IgD-negative memory B cell (primary cell): ENCODE measurements around the gene KL. TPM values are rescaled to one million over a fixed set of nuclear protein-coding genes. Genes with fewer than 3 reads are reported as not detected.

Source experiments
- H3K27ac Mint-ChIP-seq, 3 donors: one replicate each; pipeline ENCODE4 v1.8.0; 2020 to 2022; ENCODE audit warnings: mild to moderate bottlenecking in 3 of 3, mixed read lengths in 3 of 3, moderate library complexity in 1 of 3
- H3K27me3 Mint-ChIP-seq: one replicate; pipeline ENCODE4 v1.8.0; 2021; ENCODE audit warnings: mixed read lengths
- H3K36me3 Mint-ChIP-seq: one replicate; pipeline ENCODE4 v1.8.0; 2020; ENCODE audit warnings: mild to moderate bottlenecking, mixed read lengths
- H3K4me1 Mint-ChIP-seq, 3 donors: one replicate each; pipeline ENCODE4 v1.8.0; 2020 to 2022; ENCODE audit warnings: mixed read lengths in 3 of 3, mild to moderate bottlenecking in 1 of 3
- H3K4me3 Mint-ChIP-seq, 4 donors: one replicate each; pipeline ENCODE4 v1.8.0; 2020 to 2022; ENCODE audit warnings: mild to moderate bottlenecking in 4 of 4, mixed read lengths in 4 of 4, moderate library complexity in 3 of 4
- H3K9me3 Mint-ChIP-seq, 3 donors: one replicate each; pipeline ENCODE4 v1.8.0; 2020 to 2021; ENCODE audit warnings: mixed read lengths in 3 of 3, mild to moderate bottlenecking in 1 of 3
- polyA plus RNA-seq: library from polyadenylated mRNA; unstranded; fragments of 300-500 nt; fragmentation: Illumina TruSeq; gene quantifications from one replicate; pipeline ENCODE4 v1.2.3, GENCODE V29; 2021

Gene KL
- polyA plus RNA-seq, 1 donor from 2014 or later, result not detected

GRCh38 chr13:32989290-32989667 is 26.9 kb upstream of the KL start:
- H3K4me3 Mint-ChIP-seq, result no peak overlapping the region
- H3K27ac Mint-ChIP-seq, result no peak overlapping the region
- H3K4me1 Mint-ChIP-seq, result peaks cover 0 to 6% (median 0%) of the 10 kb centered on the region in 3 donors
- peaks cover 0 to 4% (median 0%) of the 10 kb centered on the region in 3 donors for H3K9me3 Mint-ChIP-seq
- H3K36me3 Mint-ChIP-seq, result peaks cover 1% of the 10 kb centered on the region
- peaks cover 26% of the 10 kb centered on the region for H3K27me3 Mint-ChIP-seq

GRCh38 chr13:32989942-32990341 is 26.3 kb upstream of the KL start:
- no peak overlapping the region for H3K4me3 Mint-ChIP-seq
- no peaks in the 10 kb centered on the region for H3K36me3 Mint-ChIP-seq
- no peak overlapping the region for H3K27ac Mint-ChIP-seq
- peaks cover 22% of the 10 kb centered on the region for H3K27me3 Mint-ChIP-seq
- H3K4me1 Mint-ChIP-seq, result peaks cover 0 to 6% (median 0%) of the 10 kb centered on the region in 3 donors
- H3K9me3 Mint-ChIP-seq, result peaks cover 0 to 4% (median 0%) of the 10 kb centered on the region in 3 donors

GRCh38 chr13:32993145-32993544 is 23.1 kb upstream of the KL start:
- H3K4me3 Mint-ChIP-seq, result no peak overlapping the region
- H3K27ac Mint-ChIP-seq, result no peak overlapping the region
- peaks cover 9% of the 10 kb centered on the region for H3K27me3 Mint-ChIP-seq
- H3K4me1 Mint-ChIP-seq, result peaks cover 0 to 6% (median 0%) of the 10 kb centered on the region in 3 donors
- no peaks in the 10 kb centered on the region for H3K36me3 Mint-ChIP-seq
- H3K9me3 Mint-ChIP-seq, result peaks cover 0 to 4% (median 0%) of the 10 kb centered on the region in 3 donors

- Mint-ChIP-seq H3K36me3 (no peaks in the 10 kb centered on the region), H3K4me1 (no peaks in the 10 kb centered on the region), H3K4me3 (no peak overlapping the region), H3K27ac (no peak overlapping the region), H3K27me3 (peaks cover 2% of the 10 kb centered on the region), H3K9me3 (no peaks in the 10 kb centered on the region)
Measured at GRCh38 chr13:32997399-32997798, 18.8 kb upstream of the KL start.

GRCh38 chr13:32998966-32999365 is 17.3 kb upstream of the KL start:
- peaks cover 0 to 1% (median 0%) of the 10 kb centered on the region in 3 donors for H3K9me3 Mint-ChIP-seq
- no peaks in the 10 kb centered on the region for H3K36me3 Mint-ChIP-seq
- H3K4me1 Mint-ChIP-seq, result no peaks in the 10 kb centered on the region
- H3K4me3 Mint-ChIP-seq, result no peak overlapping the region
- H3K27ac Mint-ChIP-seq, result no peak overlapping the region
- H3K27me3 Mint-ChIP-seq, result no peaks in the 10 kb centered on the region

DNA sequence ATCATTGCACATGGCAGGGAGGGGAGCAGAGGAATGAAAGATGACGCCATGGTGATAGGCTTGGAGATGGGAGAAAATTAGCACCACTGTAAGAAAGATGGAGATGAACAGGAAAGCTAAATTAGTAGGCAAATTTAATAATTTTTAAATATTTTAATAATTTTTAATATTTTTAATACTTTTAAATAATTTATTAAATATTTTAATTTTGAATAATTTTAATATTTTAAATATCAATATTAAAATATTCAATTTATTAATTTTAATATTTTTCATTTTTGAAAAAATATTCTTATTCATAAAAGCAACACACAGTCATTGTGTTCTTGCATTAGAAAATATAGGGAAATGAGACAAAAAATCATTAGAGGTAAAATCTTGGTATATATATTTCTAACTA is 15.9 kb upstream of the KL start:
- Mint-ChIP-seq H3K36me3 (no peaks in the 10 kb centered on the region), H3K4me3 (no peak overlapping the region), H3K9me3 (peaks cover 0 to 1% (median 0%) of the 10 kb centered on the region in 3 donors), H3K27ac (no peak overlapping the region), H3K4me1 (no peaks in the 10 kb centered on the region), H3K27me3 (no peaks in the 10 kb centered on the region)

DNA sequence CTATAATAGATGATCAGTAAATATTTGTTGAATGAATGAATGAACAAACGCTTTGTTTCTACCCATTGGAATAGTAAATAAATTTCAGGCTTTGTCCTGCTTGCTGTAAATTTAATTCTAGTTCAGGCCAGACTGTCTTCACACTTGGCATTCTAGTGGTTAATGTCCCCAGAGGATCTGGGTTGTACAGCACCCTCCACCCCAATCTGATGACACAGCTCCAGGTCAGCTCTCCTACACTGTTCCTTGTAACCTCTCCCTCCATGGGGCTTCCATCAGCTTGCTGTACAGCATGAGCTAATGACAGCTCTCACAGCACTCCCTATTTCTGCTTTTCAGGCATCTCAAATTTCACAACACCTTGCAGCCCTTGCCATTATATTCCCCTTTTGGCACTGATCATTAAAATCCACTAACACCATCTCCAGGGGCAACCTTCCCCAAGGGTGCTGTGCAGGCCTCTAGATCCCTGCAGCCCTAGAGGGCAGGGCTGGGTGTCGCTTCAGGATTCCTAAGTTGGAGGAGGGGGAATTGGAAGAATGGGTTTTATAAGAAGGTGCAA is 12.7 kb upstream of the KL start:
- Mint-ChIP-seq H3K36me3 (no peaks in the 10 kb centered on the region), H3K27me3 (peaks cover under 1% of the 10 kb centered on the region), H3K4me1 (no peaks in the 10 kb centered on the region), H3K9me3 (peaks cover 6 to 12% (median 9%) of the 10 kb centered on the region in 3 donors), H3K27ac (no peak overlapping the region), H3K4me3 (no peak overlapping the region)

GRCh38 chr13:33004511-33004910 is 11.7 kb upstream of the KL start:
- Mint-ChIP-seq H3K27me3 (peaks cover 10% of the 10 kb centered on the region), H3K9me3 (peaks cover 11 to 12% (median 12%) of the 10 kb centered on the region in 3 donors), H3K4me1 (no peaks in the 10 kb centered on the region), H3K36me3 (no peaks in the 10 kb centered on the region), H3K27ac (no peak overlapping the region), H3K4me3 (no peak overlapping the region)

- H3K9me3 Mint-ChIP-seq, result peaks cover 12 to 15% (median 12%) of the 10 kb centered on the region in 3 donors
- H3K36me3 Mint-ChIP-seq, result no peaks in the 10 kb centered on the region
- H3K4me1 Mint-ChIP-seq, result no peaks in the 10 kb centered on the region
- H3K4me3 Mint-ChIP-seq, result no peak overlapping the region
- no peak overlapping the region for H3K27ac Mint-ChIP-seq
- H3K27me3 Mint-ChIP-seq, result peaks cover 15% of the 10 kb centered on the region
Measured at GRCh38 chr13:33006134-33006533, 10.1 kb upstream of the KL start.

- H3K36me3 Mint-ChIP-seq, result no peaks in the 10 kb centered on the region
- no peak overlapping the region for H3K27ac Mint-ChIP-seq
- H3K27me3 Mint-ChIP-seq, result peaks cover 17% of the 10 kb centered on the region
- no peaks in the 10 kb centered on the region for H3K4me1 Mint-ChIP-seq
- H3K9me3 Mint-ChIP-seq, result peaks cover 12 to 15% (median 12%) of the 10 kb centered on the region in 3 donors
- H3K4me3 Mint-ChIP-seq, result no peak overlapping the region
Measured at GRCh38 chr13:33006638-33007037, 9.6 kb upstream of the KL start.

DNA sequence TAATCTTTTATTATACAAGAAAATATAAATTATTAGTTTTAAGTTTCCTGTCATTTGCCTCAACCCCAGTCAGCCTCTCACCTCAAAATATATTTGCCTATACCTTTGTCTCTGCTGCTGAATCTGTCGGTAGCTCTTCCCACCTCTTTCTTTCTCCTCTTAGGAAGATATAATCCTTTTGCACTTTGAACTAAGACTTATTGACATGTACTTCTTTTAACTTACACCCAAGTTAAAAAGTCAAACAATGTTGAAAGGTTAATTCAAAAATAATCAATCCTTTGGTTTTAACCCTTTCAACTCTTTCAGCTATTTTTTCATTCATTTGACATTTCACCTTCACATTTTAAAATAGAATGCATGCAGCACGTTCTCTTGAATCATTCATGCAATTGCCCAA is 9.0 kb upstream of the KL start:
- H3K36me3 Mint-ChIP-seq, result no peaks in the 10 kb centered on the region
- H3K27me3 Mint-ChIP-seq, result peaks cover 20% of the 10 kb centered on the region
- peaks cover 12 to 18% (median 12%) of the 10 kb centered on the region in 3 donors for H3K9me3 Mint-ChIP-seq
- H3K27ac Mint-ChIP-seq, result no peak overlapping the region
- no peaks in the 10 kb centered on the region for H3K4me1 Mint-ChIP-seq
- H3K4me3 Mint-ChIP-seq, result no peak overlapping the region

DNA sequence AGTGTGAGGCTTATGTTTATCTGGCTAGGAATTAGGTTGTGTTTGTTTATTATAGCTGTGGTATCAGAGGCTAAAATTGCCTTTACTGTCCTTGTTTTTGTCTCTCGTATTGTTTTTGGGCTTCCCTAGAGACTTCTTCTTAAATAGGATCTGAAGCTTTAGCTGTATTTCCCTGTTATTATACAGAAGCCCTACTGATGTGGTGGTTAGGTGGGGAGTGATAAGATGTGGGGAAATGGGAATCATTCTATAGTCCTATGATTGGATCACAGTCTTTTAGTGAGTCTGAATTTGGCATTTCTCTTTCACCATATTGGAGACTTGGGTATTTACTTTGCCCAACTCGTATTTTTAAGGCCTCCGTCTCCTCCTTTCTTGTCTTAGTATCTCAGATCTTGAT is 8.3 kb upstream of the KL start:
- H3K4me1 Mint-ChIP-seq, result no peaks in the 10 kb centered on the region
- peak overlapping the region in 1 of 3 donors; percentile 20 for H3K27ac Mint-ChIP-seq
- no peaks in the 10 kb centered on the region for H3K36me3 Mint-ChIP-seq
- H3K27me3 Mint-ChIP-seq, result peaks cover 21% of the 10 kb centered on the region
- H3K4me3 Mint-ChIP-seq, result no peak overlapping the region
- peaks cover 10 to 18% (median 12%) of the 10 kb centered on the region in 3 donors for H3K9me3 Mint-ChIP-seq

GRCh38 chr13:33008946-33009722 is 7.1 kb upstream of the KL start:
- H3K9me3 Mint-ChIP-seq, result peaks cover 10 to 18% (median 12%) of the 10 kb centered on the region in 3 donors
- peak overlapping the region in 1 of 3 donors; percentile 36 for H3K27ac Mint-ChIP-seq
- H3K27me3 Mint-ChIP-seq, result peaks cover 31% of the 10 kb centered on the region
- no peaks in the 10 kb centered on the region for H3K36me3 Mint-ChIP-seq
- no peaks in the 10 kb centered on the region for H3K4me1 Mint-ChIP-seq
- H3K4me3 Mint-ChIP-seq, result no peak overlapping the region

DNA sequence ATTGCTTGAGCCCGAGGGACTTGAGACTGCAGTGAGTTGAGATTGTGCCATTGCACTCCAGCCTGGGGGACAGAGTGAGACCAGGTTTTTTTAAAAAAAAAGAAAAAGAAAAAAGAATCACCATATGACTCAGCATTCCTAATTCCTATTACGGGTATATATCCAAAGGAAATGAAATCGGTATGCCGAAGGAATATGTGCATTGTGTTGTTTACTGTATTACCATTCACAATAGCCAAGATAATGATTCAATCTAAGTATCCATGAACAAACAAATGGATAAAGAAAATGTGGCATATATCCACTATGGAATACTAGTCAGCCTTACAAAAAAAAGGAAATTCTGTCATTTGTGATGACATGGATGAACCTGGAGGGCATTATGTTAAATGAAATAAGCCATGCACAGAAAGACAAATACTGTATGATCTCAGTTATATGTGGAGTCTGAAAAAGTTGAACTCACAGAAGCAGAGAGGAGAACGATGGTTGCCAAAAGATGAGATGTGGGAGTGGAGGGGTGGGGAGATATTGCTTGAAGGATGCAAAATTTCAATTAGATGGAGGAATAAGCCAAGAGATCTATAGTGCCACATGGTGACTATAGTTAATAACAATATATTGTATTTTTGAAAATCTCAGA is 4.3 kb upstream of the KL start:
- Mint-ChIP-seq H3K36me3 (no peaks in the 10 kb centered on the region), H3K27me3 (peaks cover 48% of the 10 kb centered on the region), H3K9me3 (peaks cover 10 to 18% (median 12%) of the 10 kb centered on the region in 3 donors), H3K4me3 (no peak overlapping the region), H3K27ac (no peak overlapping the region), H3K4me1 (peaks cover 4 to 12% (median 5%) of the 10 kb centered on the region in 3 donors)

DNA sequence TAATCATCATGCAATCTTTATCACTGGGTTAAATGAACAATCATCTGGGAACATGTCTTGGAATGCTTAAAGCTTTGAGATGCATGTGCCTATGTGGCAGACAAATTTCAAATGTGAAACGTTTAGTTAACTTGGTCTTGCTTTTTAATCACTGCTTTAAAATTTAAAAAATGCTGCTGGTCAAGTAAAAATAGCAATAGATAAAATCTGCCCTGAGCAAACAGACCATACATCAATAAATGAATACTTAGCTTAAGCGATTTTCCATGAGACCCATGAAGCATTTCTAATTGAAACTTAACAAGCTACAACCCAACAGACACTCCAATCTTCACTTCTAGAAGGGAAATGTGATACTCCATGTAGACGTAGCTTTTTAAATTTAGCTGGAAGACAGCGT is 1.9 kb upstream of the KL start:
- Mint-ChIP-seq H3K36me3 (no peaks in the 10 kb centered on the region), H3K4me1 (peaks cover 9 to 12% (median 10%) of the 10 kb centered on the region in 3 donors), H3K9me3 (peaks cover 0 to 8% (median 0%) of the 10 kb centered on the region in 3 donors), H3K4me3 (no peak overlapping the region), H3K27ac (no peak overlapping the region), H3K27me3 (peaks cover 57% of the 10 kb centered on the region)
